NOMO-1 (cell line): ENCODE measurements around the gene PLCH2.

Experiments used
- DNase-seq, 2 experiments: peaks; one replicate each; lab custom pipeline; 2025; ENCODE audit not compliant: unreplicated experiment in 2 of 2; lab: John Stamatoyannopoulos, UW

The PLCH2 gene, protein sequence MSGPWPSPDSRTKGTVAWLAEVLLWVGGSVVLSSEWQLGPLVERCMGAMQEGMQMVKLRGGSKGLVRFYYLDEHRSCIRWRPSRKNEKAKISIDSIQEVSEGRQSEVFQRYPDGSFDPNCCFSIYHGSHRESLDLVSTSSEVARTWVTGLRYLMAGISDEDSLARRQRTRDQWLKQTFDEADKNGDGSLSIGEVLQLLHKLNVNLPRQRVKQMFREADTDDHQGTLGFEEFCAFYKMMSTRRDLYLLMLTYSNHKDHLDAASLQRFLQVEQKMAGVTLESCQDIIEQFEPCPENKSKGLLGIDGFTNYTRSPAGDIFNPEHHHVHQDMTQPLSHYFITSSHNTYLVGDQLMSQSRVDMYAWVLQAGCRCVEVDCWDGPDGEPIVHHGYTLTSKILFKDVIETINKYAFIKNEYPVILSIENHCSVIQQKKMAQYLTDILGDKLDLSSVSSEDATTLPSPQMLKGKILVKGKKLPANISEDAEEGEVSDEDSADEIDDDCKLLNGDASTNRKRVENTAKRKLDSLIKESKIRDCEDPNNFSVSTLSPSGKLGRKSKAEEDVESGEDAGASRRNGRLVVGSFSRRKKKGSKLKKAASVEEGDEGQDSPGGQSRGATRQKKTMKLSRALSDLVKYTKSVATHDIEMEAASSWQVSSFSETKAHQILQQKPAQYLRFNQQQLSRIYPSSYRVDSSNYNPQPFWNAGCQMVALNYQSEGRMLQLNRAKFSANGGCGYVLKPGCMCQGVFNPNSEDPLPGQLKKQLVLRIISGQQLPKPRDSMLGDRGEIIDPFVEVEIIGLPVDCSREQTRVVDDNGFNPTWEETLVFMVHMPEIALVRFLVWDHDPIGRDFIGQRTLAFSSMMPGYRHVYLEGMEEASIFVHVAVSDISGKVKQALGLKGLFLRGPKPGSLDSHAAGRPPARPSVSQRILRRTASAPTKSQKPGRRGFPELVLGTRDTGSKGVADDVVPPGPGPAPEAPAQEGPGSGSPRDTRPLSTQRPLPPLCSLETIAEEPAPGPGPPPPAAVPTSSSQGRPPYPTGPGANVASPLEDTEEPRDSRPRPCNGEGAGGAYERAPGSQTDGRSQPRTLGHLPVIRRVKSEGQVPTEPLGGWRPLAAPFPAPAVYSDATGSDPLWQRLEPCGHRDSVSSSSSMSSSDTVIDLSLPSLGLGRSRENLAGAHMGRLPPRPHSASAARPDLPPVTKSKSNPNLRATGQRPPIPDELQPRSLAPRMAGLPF (N-terminal part only)

GRCh38 chr1:2476061-2476999 lies at the start of gene PLCH2:
TSS of gene PLCH2 (plus strand) at chr1:2476289. CDS start at chr1:2476589, 300 bp downstream.
- no peak for DNase-seq

GRCh38 chr1:2426540-2426939 lies 49.5 kb upstream of the PLCH2 start:
- no peak for DNase-seq

DNA sequence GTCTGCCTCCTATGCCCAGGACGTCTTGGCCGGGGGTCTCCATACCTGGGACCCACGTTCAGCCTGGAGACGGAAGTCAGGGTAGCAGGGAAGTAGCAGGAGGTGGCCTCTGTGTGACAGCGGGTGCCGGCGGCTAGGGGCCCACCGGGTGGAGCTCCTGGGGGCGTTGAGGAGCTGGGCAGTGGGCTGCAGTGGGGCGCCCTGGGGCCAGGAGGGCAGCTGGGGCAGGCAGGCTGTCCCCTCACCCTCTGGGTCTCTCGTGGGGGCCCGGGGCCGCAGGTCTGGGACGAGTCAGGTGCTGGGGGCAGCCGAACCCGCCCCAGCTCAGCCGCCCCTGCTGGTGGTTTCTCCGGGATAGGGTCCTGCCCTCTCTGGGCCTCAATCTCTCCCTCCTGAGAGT lies 49.0 kb upstream of the PLCH2 start:
- no peak for DNase-seq

GRCh38 chr1:2427976-2428375 lies 48.1 kb upstream of the PLCH2 start:
- DNase-seq: no peak

GRCh38 chr1:2428490-2428889 lies 47.6 kb upstream of the PLCH2 start:
- DNase-seq: no peak

DNA sequence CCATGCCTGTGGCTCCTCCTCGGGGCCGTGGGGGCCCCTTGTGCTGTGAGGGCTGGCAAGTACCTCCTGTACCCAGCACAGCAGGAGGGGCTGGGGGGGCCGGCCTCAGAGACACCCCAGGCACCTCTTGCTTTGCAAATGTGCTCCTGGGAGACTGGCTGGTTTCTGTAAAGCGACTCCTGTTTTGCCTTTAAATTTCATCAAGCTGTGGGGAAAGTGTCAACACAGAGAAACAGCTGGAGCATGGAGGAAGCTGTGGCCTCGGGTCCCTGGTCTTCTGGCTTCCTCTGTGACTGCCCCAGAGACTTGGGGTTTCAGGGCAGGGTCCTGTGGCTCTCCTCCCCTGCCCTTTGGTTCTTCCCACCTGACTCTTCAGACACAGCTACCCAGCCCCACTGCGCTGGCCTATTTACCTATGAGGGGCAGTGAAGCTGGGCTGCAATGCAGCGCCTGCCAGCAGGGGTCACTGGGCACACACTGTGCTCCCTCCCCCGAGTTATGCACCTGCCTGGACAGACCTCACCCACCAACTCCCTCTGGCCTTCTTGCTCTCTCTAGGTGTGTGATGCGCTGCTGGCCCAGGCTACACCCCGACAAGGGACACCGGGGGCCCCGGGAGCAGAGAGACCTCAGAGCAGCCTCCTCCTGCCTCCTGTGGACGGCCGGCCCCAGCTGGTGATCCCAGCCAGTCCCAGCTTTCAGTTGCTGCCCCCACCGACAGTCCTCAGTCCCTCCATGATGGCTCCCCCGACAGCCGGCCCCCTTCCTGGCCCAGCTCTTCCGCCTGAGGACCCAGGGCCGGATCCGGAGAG lies 46.1 kb upstream of the PLCH2 start:
- DNase-seq: no peak

DNA sequence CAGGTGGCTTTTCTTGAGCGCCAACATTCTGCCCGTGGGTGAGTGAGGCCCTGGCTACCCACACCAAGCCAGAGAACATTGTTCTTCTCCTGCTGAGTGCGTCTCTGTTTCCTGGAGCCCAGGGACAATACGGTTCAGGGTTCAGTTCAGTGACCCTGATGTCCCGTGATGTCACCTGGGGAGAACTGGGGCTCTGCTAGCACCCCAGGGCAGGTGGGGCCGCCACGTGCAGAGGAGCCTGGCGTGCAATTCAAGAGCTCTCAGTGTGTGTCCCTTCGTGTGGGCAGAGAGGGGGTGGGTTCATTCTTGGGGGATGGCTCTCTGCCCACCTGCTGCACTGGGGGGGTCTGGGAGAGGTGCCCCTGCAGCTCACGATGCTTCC lies 45.5 kb upstream of the PLCH2 start:
- DNase-seq: no peak

- no peak for DNase-seq
Measured at GRCh38 chr1:2431103-2431502, 45.0 kb upstream of the PLCH2 start.

GRCh38 chr1:2431518-2431917 lies 44.6 kb upstream of the PLCH2 start:
- no peak for DNase-seq

DNA sequence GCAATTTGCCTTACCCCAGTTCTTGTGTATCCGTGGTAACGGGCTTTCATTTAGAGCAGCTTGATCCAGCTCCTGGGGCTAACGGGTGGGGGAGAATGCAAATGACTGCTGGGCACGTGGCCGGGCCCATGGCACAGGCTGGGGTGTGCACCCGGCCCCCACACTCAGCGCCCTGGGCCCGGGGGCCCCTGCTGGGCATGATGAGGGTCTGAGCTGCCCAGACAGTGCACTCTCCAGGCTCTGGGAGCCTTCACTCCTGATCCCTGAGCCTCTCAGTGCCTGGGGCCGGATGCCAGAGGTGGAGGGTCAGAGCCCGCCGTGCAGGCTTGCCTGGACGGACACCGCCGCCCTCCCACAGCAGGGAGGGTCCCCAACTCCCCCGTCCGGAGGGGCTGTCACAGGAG lies 43.6 kb upstream of the PLCH2 start:
- no peak for DNase-seq

- DNase-seq: no peak
Measured at GRCh38 chr1:2433196-2433595, 42.9 kb upstream of the PLCH2 start.

DNA sequence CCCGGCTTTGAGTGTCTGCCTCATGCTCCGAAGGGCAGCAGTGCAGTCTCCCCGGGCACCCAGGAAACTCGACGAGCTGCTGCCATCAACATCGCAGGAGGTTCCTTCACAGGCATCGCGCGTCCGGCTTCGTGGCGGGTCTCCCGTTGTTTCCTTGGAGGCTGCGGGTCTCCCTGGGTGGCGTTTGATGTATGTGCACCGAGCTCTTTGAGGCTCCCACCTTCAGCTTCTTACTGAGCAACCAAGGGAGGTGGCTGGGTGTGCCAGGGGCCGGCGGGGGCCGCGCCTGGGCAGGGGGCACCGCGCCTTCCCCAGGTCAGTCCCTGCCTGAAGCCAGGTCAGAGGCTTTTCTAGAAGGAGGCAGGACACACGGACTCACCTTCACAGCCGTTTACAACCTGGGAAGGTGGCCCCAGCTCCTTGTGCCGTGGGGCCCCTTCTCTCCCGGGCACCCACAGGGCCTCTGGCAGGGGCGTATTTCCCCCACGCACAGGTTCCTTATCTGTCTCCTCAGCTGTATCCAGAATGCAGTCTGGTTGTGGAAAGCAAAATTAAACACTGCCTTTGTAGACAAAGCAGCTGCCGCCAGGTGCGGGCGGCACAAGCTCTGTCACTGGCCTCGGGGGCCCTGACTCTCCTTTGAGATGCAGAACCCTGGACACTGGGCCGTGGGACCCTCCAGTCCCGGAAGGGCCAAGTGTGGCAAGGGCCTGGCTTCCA lies 42.0 kb upstream of the PLCH2 start:
- no peak for DNase-seq

DNA sequence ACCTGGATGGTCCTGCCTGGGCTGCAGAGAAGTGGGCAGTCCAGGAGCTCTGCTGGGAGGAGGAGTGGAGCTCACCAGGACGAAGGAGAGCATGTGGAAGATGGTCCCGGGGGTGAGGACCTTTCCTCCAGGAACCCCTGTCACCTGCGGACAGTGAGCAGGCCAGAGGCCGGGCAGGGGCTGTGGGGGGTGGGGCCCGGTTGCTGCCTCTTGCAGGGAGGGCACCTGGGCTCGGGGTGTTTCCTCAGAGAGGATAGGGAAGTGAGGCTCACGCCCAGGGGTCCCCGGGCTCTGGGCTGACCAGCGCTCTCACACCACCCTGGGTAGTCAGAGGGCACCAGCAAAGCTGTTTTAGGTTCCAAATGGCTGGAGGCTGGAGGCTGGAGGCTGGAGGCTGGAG lies 41.0 kb upstream of the PLCH2 start:
- DNase-seq: no peak

- DNase-seq: no peak
Measured at GRCh38 chr1:2435746-2436355, 40.2 kb upstream of the PLCH2 start.

DNA sequence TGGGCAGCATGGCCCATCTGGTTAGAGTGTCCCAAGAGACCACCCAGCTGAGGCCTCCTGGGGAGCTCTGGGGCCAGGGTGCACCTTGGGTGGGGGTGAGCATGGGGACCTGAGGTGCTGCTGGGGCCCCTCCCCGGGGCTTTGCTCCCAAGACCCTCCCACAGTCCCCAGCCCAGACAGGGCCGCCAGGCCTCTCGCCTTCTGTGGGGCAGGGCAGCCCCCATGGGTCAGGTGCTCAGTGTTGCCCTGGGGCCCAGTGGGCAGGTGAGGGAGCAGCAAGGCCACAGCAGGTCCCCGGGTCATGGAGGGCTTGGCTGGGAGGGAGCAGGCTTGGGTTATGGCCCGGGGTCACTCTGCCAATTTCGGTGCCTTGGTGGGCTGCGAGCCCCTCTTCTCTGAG lies 39.2 kb upstream of the PLCH2 start:
- no peak for DNase-seq

- DNase-seq: no peak
Measured at GRCh38 chr1:2437617-2438016, 38.5 kb upstream of the PLCH2 start.

DNA sequence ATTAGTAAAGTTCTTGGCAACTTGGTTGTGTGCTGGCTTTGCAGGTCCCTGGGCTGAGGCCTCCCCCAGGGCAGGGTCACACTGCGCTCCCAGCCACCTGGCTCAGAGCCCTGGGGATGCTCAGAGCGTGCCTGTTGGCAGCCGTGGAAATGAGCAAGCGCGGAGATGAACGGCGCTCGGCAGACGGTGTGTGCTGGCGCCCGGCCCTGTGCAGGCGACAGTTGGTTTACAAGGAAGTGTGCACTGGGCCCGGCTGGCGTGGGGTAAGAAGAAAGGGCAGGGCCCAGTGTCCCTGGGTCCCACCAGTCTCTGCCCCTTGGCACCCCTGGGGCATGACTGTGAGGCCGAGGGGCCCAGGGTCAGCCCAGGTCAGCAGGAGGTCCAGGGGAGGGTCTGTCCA lies 38.1 kb upstream of the PLCH2 start:
- no peak for DNase-seq

GRCh38 chr1:2438641-2439040 lies 37.4 kb upstream of the PLCH2 start:
- DNase-seq: no peak
